Effector memory CD4-positive, alpha-beta T cell (primary cell): Measurements from ENCODE around the gene ZP1.

Source experiments
- DNase-seq, 3 donors: peaks; one replicate each; pipeline ENCODE4 v3.0.0-alpha.2; 2020
- H3K27ac ChIP-seq: 2 replicates; pipeline ENCODE4 v1.7.0; 2013; ENCODE audit warnings: mild to moderate bottlenecking, low read length, moderate library complexity; ENCODE audit not compliant: insufficient read depth, poor library complexity, severe bottlenecking
- H3K27me3 ChIP-seq: replicated peaks from 2 replicates; pipeline ENCODE4 v1.7.0; 2013; ENCODE audit warnings: mild to moderate bottlenecking, low read length; ENCODE audit not compliant: insufficient read depth, control insufficient read depth, poor library complexity, severe bottlenecking
- H3K36me3 ChIP-seq: 2 replicates; pipeline ENCODE4 v1.7.0; 2013; ENCODE audit warnings: mild to moderate bottlenecking, low read length, moderate library complexity; ENCODE audit not compliant: control insufficient read depth, insufficient read depth
- H3K4me1 ChIP-seq: 2 replicates; pipeline ENCODE4 v1.7.0; 2013; ENCODE audit warnings: low read length, mild to moderate bottlenecking; ENCODE audit not compliant: control insufficient read depth, insufficient read depth, poor library complexity, severe bottlenecking
- H3K4me3 ChIP-seq: 2 replicates; pipeline ENCODE4 v1.7.0; 2013; ENCODE audit warnings: low read length, low read depth, mild to moderate bottlenecking; ENCODE audit not compliant: insufficient read depth, poor library complexity, severe bottlenecking
- H3K9me3 ChIP-seq: 2 replicates; pipeline ENCODE4 v1.7.0; 2013; ENCODE audit warnings: mild to moderate bottlenecking, low read length, moderate library complexity; ENCODE audit not compliant: control insufficient read depth

The ZP1 gene

DNA sequence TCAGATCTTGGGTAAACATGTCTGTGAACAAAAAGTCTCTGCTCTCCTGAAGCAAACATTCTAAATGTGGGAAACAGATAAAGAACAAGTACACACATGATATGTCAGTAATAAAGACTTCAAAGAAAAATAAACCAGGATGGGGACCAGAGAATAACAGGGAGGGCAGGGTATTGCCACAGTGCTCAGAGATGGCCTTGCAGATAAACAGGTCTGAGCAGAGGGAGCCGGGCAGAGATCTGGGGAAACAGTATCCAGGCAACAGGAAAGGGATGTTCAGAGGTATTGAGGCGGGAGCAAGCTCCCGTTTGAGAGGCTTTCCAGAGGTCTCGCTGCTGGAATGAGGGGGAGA is 22.5 kb upstream of the ZP1 start:
- Histone ChIP-seq H3K27ac (no peak overlapping the region), H3K9me3 (no peaks in the 10 kb centered on the region), H3K27me3 (no peaks in the 10 kb centered on the region), H3K4me1 (peaks cover 22% of the 10 kb centered on the region), H3K36me3 (peaks cover 19% of the 10 kb centered on the region), H3K4me3 (no peak overlapping the region)
- no peak for DNase-seq

DNA sequence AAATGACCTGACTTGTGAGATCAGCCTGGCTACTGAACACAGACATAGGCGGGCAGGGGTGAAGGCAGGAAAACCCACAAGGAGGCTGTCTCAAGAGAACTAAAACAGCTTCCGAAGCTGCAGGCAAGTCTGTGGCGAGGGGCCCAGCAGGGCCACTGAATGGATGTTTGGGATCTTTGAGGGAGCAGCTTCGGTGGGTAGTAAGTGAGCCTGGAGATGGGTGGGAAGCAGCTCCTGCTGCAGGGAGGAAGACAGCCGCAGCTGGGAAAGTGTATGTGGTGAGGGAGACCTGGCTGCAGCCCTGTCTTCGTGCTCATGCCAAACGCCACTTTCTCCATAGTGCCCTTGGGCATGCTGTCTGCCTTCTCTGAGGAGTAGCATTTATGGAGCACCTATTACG is 22.0 kb upstream of the ZP1 start:
- peaks cover 22% of the 10 kb centered on the region for H3K4me1 ChIP-seq
- H3K27ac ChIP-seq, result no peak overlapping the region
- H3K27me3 ChIP-seq, result no peaks in the 10 kb centered on the region
- H3K4me3 ChIP-seq, result no peak overlapping the region
- no peaks in the 10 kb centered on the region for H3K9me3 ChIP-seq
- H3K36me3 ChIP-seq, result peaks cover 24% of the 10 kb centered on the region
- DNase-seq, result no peak

DNA sequence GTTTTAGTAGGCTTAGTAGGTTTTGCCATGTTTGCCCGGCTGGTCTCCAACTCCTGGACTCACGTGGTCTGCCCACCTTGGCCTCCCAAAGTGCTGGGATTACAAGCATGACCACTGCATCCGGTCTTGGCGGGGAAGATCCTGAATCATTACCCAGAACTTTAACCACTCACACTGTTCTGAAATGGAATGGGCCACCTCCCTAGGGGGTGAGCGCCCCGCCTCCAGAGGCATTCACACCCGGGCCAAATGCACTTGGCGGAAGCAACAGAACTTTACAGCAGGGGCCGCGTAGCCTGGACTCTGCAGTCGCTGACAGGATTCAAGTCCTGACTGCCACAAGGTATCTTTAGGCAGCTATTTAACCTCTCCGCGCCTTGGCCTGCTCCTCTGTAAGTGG is 20.1 kb upstream of the ZP1 start:
- Histone ChIP-seq H3K27ac (no peak overlapping the region), H3K4me3 (no peak overlapping the region), H3K9me3 (no peaks in the 10 kb centered on the region), H3K27me3 (no peaks in the 10 kb centered on the region), H3K4me1 (peaks cover 21% of the 10 kb centered on the region), H3K36me3 (peaks cover 43% of the 10 kb centered on the region)
- no peak for DNase-seq

DNA sequence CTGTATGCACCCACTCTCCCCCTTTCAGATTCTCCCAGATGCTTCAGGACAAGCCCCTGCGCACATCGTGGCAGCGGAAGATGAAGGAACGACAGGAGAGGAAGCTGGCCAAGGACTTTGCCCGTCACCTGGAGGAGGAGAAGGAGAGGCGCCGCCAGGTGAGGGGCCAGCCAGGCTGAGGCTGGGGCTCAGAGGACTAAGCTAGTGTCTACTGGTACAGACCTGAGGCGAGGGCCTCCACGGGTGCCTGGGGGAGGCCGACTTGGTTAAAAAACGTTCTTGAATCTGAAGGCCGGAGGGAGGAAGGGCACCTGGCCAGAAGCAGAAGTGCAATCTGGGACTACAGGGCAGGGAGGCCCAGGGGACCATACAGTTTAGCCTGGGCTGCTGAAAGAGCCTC is 19.4 kb upstream of the ZP1 start:
- no peak overlapping the region for H3K27ac ChIP-seq
- H3K36me3 ChIP-seq, result peaks cover 45% of the 10 kb centered on the region
- no peak overlapping the region for H3K4me3 ChIP-seq
- peaks cover 15% of the 10 kb centered on the region for H3K4me1 ChIP-seq
- no peaks in the 10 kb centered on the region for H3K27me3 ChIP-seq
- H3K9me3 ChIP-seq, result no peaks in the 10 kb centered on the region
- no peak for DNase-seq

DNA sequence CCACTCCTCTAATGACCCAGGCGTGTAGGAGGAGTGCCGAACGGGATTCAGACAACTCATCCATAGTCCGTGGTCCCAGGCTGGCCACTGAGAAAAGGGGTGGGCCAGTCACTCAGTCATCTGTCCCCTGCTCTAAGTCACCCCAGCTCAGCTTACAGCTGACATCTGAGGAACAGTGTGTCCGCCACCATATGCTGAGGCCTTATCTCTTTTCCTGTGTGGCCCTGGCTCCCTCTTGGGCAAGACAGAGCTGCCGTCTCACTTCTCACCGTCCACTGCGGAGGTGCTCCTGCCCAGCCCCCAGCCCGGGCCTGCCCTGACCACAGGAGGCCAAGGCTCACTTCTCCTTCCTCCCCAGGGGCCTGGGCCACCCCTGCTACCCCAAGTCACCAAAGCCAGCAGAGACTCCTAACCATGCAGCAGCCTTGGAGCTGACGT is 18.6 kb upstream of the ZP1 start:
- Histone ChIP-seq H3K27ac (no peak overlapping the region), H3K4me3 (no peak overlapping the region), H3K36me3 (peaks cover 45% of the 10 kb centered on the region), H3K9me3 (no peaks in the 10 kb centered on the region), H3K27me3 (no peaks in the 10 kb centered on the region), H3K4me1 (peaks cover 6% of the 10 kb centered on the region)
- no peak for DNase-seq

DNA sequence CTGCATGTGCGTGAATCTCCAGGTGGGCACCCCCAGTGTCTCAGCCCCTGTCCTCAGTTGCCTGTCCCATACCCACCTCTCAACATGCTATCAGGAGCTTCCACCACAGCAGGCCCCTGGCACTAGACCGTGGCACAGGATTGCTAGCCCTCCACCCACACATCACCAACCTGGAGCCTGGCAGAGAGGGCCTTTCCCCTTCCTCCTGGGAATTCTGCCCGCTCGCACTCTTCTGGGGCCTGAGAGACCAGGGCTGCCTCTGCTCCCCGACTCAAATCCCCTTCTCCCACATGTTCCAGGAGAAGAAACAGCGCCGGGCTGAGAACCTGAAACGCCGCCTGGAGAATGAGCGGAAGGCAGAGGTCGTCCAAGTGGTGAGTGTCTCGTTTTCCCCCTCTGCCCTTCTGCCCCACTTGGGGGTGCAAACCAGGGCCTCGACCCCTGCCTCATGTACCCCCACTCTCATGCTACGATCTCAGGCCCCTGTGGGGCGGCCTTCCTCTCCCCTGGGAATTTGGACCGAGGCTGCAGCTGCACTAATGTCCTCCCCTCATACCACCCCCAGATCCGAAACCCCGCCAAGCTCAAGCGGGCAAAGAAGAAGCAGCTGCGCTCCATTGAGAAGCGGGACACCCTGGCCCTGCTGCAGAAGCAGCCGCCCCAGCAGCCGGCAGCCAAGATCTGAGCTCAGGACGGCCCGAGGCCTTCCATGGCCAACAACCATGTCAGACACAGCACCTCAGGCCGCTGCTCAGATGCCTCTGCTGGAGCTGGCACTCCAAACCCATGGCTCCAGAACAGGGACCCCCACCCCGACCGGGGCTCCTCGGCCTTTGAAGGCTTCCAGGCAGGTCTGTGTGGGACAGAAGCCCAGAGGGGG is 17.5 kb upstream of the ZP1 start:
- DNase-seq, result no peak

DNA sequence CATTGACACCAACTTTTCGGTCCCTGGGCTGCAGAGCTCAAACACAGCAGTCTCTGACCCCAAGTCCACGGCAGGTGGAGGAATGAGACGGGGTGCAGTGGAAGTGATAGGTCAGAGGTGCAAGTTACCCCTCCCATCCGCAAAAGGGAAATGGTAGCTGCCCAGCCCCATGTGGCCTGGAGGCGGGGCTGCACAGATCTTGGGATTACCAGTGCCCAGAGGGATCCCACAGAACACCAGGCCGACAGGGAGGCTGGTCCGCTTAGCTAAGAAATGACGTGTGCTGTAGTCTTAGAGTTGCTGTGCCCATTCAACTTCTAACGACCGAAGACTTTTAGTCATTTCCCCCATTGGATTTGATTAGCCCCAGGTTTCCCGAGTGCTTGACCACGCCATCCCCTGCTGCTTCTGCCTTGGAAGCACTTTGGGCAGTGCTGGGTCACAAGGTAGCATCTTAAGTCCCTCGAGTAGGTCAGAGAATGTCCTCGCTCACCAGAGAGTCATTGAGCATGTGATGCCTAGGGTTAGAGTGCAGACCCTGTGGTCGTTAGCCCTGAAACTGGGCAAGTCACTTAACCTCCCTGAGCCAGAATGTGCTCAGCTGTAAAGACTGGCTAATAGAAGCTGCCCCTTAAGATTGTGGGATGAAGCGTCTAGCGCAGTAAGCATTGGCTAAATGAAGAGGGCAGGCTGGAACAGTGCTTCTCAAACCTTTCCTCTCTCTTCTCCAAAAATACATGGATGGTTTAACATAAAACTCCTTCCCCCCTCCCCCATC is 15.8 kb upstream of the ZP1 start:
- Histone ChIP-seq H3K9me3 (no peaks in the 10 kb centered on the region), H3K27me3 (no peaks in the 10 kb centered on the region), H3K27ac (no peak overlapping the region), H3K4me1 (no peaks in the 10 kb centered on the region), H3K4me3 (no peak overlapping the region), H3K36me3 (peaks cover 45% of the 10 kb centered on the region)
- no peak for DNase-seq

More for the DNA sequence above, 17.5 kb upstream of the ZP1 start:
- Histone ChIP-seq H3K27me3 (no peaks in the 10 kb centered on the region), H3K27ac (no peak overlapping the region), H3K36me3 (peaks cover 45% of the 10 kb centered on the region), H3K4me3 (no peak overlapping the region), H3K9me3 (no peaks in the 10 kb centered on the region), H3K4me1 (no peaks in the 10 kb centered on the region)

DNA sequence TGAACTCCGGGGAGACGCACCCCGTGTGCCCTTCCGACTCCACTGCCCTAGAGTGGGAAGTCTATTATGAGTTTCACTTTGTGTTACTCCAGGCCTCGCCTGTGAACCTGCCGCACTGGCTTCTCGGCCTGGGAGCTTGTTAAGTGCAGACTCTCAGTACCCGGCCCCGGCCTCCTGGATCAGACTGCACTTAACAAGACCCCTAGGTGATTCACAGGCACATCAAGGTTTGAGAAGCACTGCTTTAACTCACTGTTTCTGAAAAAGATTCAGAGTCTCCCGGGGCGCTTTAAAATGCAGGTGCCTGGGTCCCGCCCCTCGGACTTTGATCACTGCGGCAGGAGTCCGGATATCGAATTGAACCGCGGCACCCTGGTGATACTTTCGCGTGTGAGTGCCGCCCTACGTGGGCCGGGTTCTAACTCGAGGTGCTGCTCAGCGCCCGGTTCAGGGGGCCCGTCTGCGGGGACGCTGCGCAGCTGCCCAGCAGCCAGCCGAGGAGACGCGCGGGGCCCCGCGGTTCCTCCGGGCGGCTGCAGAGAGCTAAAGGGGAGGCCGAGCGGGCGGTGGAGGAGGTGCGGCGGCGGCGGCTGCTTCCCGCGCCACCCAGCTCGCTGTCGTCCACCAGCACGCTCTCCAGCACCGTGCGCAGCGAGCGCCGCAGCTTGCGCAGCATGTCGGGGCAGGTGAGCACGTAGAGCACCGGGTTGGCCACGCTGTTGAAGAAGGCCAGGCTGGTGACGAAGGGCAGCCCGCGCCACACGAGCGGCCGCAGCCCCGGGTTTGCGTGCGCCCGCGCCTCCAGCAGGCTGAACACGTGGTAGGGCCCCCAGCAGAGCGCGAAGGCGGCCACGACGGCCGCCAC is 15.0 kb upstream of the ZP1 start:
- no peaks in the 10 kb centered on the region for H3K9me3 ChIP-seq
- no peak overlapping the region for H3K27ac ChIP-seq

DNA sequence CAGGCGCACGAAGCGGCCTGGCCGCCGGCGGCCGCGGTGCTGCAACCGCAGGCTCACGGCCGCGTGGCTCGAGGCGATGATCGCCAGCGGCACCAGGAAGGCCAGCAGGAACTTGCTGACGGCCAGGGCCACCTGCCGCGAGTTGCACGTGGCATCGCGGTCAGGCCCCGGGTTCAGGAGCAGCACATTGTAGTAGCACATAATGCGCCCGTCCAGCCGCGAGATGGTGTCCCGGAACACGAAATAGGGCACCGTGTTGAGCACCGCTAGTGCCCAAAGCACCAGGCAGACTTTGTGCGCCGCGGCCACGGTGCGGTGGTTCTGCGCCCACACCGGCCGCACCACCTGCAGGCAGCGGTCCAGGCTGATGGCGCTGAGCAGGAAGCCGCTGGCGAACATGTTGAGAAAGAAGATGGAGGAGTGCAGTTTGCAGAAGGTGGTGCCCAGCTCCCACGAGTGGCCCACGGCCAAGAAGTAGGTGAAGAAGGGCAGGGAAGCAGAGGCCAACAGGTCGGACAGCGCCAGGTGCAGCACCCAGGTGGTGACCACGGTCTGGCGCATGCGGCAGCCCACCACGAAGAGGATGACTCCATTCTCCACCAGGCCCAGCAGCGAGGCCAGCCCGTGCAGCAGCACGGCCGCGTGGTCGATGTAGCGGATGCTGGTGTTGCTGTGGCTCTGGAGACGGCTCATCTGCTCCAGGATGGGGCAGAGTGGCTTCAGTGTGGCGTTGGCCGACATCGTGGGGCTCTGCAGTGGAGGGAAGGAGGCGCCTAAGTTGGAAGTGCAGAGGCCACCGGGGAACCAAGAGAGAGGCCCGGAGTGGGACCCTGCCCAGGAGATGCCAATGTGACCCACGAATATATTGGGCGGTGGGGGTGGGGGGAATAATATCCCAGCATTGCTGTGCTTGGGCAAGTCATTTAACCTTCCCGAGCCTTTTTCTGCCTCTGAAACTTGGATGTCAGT is 14.1 kb upstream of the ZP1 start:
- Histone ChIP-seq H3K27me3 (no peaks in the 10 kb centered on the region), H3K4me1 (peaks cover 1% of the 10 kb centered on the region), H3K27ac (no peak overlapping the region), H3K9me3 (no peaks in the 10 kb centered on the region), H3K4me3 (no peak overlapping the region), H3K36me3 (peaks cover 42% of the 10 kb centered on the region)
- no peak for DNase-seq

More for the DNA sequence above, 15.0 kb upstream of the ZP1 start:
- Histone ChIP-seq H3K4me1 (no peaks in the 10 kb centered on the region), H3K27me3 (no peaks in the 10 kb centered on the region), H3K4me3 (no peak overlapping the region), H3K36me3 (peaks cover 45% of the 10 kb centered on the region)
- DNase-seq, result no peak
